ENCODE data around the gene EMD.

The EMD gene

GRCh38 chrX:154426916-154427770, 48.0 kb downstream of the EMD start:
- DNase-seq = no peak

GRCh38 chrX:154428176-154429171, 49.4 kb downstream of the EMD start, which contains the start of gene ATP6AP1:
TSS of gene ATP6AP1 (plus strand) at chrX:154428677. CDS start at chrX:154428693, 16 bp downstream.
- DNase-seq = peak; percentile 80

- DNase-seq = no peak
These were observed 50.6 kb downstream of the EMD start for GRCh38 chrX:154429711-154430110.

- no peak for DNase-seq
These were observed 51.4 kb downstream of the EMD start for GRCh38 chrX:154430479-154430878.

- no peak for DNase-seq
These were observed 51.8 kb downstream of the EMD start for GRCh38 chrX:154430916-154431315.

All from stimulated activated CD4-positive, alpha-beta T cell treated with anti-CD3 and anti-CD28 coated beads, Interleukin-12 subunit alpha, Interleukin-12 subunit beta, amount 100 ng/mL, for 4 hours (primary cell).